ENCODE results near the gene NDUFB6.
A peak's percentile ranks its signal among the peaks of the same experiment; 100 is the strongest.
"Not testable (repeated sequence)": the region's sequence is repeated elsewhere in the genome, so short reads cannot be mapped to it uniquely, and the experiment has no call there.

NDUFB6 gene

DNA sequence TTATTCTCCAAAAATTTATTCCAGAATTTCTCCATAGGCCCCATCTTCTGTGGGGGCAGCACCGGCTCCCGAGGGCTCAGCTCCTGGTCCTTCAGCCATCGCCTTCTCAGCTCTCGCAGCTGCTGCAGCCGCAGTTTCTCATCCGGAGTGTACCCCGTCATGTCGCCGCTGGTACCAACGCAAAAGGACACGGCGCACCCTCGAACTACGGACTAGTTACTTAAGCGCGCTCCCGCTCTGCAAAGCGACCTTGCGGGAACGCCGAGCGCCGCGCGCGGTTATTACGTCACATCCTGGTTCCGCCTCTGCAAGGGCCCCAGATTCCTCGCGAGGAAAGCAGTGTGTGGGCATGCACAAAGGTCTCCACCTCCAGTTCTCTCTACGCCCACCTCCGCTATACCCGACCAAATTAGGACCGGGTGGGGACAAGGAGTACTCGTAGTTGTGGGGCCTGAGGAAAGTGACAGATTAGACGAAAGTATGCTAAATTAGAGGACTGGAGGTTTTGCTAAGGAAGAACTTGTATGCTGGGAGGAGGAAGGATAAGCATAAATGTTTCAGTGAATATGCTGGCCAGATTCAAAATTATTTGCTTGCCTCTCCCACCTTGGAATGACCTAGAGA is at the start of gene NDUFB6:
TSS of gene NDUFB6 (minus strand) at position 260 of the 624 bp plus-strand sequence. CDS start at position 161, 99 bp downstream.
- DNase-seq (ENCODE audit: low spot score) (peak; percentile 76), FAIRE-seq (peak; percentile 67)

DNA sequence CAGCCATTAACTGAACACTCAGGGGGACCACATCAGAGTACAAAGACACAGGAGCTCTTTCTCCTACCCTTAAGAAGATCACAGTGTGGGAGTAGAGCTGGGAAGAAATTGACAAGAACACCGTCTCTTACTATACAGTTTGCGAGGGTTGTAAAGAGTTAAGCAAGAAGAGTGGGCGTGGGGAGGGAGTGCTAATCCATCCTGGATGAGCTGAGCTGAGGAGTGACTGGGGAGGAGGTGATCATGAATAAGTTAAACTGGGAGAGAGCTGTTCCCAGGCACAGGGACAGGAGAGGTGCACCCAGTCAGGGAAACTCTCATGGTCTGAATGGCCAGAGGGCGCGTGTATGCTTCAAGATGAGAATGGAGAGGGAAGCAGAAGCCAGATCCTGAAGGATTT is 45.3 kb upstream of the NDUFB6 start:
- DNase-seq (ENCODE audit: low spot score) (no peak), FAIRE-seq (no peak)

DNA sequence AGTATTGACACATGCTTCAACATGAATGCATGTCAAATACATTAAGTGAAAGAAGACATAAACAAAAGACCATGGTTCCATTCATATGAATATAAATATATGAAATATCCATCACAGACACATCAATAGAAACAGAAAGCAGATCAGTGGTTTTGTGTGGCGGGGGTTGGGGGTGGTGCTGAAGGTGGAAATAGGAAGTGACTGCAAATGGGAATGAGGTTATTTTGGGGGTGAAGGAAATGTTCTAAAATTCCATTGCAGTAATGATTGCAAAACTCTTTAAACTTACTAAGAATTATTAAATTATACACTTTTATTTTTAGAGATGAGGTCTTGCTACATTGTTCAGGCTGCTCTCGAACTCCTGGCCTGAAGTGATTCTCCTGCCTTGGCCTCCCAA is 33.9 kb upstream of the NDUFB6 start:
- no peak for DNase-seq (ENCODE audit: low spot score)
- FAIRE-seq = no peak

DNA sequence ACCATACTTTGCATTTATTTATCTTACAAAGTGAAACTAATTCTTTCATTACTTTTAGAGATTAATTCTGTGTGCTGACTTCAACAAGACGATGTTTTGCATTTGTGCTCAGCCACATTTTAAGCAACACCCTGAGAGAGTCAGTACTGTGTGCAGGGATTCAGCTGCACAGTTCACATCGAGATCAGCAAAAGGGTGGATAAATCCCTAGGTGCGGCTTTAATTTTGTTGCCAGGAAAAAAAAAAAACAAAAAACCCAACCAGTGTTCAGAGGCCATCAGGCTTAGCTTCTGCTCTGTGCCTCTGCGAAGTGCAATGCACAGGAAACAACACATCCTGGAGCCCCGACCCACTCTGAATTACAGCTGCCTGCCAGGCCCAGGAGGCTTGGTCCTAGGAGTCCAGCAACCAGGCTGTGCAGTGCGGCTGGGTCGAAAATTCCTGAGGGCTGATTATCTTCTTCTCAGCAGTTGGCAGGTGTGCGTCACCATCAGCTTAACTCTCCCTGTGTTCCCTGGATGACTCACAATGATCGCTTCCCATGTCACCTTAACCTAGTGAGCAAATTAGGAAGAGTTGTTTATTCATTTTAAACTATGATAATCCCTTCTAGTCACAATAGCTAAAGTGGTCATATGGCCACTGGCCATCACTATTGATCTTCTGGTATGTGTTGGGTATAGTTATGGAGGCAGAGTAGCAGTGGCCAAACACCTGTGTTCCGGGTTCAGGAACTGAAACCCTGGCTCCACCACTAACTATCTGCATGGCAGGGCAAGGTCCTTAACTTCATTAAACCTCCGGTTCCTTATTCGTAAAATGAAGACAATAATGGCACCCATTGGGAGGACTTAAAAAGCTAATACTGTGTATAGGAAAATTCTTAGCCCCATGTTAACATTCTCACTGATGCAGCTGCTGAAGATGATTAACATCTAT is 31.2 kb upstream of the NDUFB6 start:
- FAIRE-seq (peak; percentile 70), DNase-seq (ENCODE audit: low spot score) (peak; percentile 75)

DNA sequence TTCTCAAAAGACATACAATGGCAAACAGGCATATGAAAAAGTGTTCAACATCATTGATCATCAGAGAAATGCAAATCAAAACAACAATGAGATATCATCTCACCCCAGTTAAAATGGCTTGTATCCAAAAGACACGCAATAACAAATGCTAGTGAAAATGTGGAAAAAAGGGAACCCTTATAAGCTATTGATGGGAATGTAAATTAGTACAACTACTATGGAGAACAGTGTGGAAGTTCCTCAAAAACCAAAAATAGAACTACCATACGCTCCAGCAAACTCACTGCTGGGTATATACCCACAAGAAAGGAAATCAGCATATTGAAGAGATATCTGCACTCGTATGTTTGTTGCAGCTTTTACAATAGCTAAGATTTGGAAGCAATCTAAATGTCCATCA is 26.1 kb upstream of the NDUFB6 start:
- not testable (repeated sequence) for DNase-seq (ENCODE audit: low spot score); FAIRE-seq

DNA sequence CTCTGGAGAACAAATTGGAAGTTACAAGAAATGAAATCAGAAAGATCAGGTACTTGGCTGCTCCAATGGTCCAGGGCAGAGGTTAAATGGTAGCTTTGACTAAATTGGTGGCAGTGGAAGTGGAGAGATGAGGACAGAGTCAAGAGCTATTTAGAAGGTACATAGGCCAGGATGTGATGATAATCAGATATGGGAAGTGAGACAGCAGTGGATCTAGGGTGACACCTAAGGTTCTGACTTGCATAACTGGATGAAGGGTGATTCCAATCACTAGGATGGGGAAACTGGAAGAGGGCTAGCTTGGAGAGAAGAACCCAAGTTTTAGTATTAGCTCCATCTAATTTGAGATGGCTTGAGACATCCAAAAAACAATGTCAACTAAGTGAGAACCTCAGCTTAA is 24.0 kb upstream of the NDUFB6 start:
- DNase-seq (ENCODE audit: low spot score) = no peak
- no peak for FAIRE-seq

DNA sequence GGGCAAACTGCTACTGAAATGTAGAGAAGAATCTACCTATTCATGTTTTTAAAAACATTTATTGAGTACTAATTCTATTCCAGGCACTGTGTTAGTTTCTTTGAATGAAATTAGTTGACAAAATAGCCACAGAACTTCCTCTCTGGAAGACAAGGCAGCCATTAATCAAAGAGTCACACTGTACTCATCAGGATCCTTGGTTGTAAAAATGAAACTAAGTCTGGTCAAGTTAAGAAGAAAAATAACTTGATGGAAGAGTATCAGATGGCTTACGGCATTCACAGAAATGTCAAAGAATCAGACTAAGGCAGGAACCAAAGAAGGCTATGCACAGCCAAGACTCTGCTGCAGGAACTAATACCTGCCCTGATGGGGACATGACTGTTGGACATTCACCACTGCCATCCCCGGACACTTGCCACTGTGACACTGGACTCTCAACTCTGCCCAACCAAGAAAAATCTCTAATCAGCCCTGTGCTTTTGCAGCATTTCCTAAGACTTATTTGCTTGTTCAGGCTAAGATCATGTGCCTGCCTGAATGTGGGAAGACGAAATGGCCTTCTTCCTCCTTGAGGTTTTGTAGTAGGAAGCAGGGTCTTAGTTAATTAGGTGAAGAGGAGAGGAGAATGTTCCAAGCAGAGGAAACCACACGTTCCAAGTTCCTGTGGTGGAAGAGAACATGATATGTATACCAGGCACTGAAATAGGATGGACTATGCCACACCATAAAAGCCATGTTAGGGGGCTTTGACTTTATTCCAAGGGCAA is 23.3 kb upstream of the NDUFB6 start:
- no peak for DNase-seq (ENCODE audit: low spot score)
- no peak for FAIRE-seq

DNA sequence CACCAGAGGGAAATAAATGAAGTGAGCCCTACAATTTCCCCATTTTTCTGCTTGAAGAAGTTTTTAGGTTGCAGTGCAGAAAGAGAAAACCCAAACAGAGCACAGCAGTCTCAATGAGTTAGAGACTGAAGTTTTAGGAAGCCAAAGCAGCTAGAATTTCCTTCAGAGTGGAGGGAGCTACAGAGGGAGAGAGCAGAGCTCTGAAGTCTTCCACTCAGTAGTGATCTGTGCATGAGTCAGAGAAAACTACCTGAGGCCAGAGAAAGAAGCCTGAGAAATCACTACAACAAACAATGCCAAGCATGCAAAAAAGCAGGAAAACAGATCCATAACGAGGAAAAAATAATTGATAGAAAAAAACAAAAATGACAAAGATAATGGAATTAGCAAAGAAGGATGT is 17.9 kb upstream of the NDUFB6 start:
- FAIRE-seq = no peak
- DNase-seq (ENCODE audit: low spot score) = no peak

DNA sequence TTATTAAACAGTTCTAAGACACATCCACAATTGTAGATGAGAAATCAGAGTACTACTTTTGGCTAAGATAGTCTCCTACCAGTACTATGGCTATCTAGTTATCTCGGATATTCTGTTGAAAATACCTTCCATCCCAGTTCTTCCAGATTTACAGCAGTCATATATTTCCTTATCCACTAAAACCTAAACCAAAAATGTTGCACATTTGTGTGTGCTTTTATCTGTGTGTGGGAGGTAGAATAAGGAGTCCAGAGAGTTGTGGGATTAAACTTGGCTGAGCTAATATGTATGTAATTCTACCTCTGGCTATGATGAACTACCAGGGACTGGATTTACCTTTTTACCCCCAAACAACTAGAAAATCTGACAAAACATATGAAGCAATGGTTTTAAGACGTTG is 17.5 kb upstream of the NDUFB6 start:
- FAIRE-seq (no peak), DNase-seq (ENCODE audit: low spot score) (no peak)

DNA sequence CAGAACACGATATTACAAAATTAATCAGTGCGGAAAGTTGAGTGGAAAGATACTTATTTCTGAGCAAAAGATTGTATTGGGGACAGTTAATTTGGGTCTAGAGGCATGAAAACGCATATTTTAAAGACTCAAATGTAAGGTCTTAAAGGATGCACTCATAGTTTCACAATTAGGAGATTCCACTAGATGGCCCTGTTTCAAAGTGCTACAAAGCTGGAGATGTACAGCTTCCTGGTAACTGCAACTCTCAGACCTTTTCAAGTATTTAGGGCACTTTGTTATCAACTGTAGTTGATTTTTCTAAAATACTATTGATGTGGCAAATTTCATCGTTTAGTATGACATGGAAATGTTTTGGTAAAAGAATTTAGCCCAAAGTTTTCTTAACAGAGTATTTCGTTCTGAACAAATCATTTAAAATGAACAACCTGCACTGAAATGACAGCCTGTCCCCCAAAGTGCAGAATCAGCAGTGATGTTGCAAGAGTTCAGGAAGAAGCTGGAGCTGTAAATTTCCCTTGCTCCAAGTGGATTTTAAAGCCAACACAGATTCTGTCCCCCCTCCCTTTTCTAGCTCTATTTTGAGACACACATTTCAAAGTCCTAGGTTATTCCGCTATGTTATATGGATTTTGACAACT is 16.2 kb upstream of the NDUFB6 start:
- FAIRE-seq (no peak), DNase-seq (ENCODE audit: low spot score) (peak; percentile 38)

DNA sequence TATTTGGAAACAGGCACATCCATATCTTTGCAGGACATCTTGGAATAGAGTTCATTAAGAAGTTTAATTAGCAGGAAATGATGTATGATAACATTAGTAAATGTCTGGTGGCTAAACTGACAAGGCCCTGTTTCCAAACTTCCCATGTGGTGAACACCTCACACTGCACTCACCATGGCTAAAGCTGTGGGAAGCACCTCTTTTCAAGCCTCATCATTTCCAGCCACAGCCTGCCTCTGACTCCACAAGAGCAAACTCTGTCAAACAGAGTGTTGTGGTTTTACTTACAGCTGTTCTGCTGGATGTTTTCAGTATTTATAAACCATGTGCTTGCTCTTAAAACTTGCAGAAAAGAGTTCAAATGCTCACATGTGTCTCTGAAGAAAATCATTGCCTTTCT is 14.9 kb upstream of the NDUFB6 start:
- DNase-seq (ENCODE audit: low spot score) (no peak), FAIRE-seq (no peak)

DNA sequence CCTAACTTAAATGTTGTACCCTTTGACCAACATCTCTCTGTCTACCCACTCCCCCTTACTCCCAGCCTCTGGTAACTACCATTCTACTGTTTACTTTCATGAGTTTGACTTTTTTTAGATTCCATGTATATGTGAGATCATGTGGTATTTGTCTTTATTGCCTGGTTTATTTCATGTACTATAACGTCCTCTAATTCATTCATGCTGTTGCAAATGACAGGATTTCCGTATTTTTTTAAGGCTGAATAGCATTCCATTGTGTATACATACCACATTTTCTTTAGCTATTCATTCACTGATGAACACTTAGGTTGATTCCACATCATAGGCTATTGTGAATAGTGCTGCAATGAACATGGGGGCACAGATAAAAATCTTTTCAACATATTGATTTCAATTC is 11.8 kb upstream of the NDUFB6 start:
- FAIRE-seq (no peak), DNase-seq (ENCODE audit: low spot score) (no peak)

DNA sequence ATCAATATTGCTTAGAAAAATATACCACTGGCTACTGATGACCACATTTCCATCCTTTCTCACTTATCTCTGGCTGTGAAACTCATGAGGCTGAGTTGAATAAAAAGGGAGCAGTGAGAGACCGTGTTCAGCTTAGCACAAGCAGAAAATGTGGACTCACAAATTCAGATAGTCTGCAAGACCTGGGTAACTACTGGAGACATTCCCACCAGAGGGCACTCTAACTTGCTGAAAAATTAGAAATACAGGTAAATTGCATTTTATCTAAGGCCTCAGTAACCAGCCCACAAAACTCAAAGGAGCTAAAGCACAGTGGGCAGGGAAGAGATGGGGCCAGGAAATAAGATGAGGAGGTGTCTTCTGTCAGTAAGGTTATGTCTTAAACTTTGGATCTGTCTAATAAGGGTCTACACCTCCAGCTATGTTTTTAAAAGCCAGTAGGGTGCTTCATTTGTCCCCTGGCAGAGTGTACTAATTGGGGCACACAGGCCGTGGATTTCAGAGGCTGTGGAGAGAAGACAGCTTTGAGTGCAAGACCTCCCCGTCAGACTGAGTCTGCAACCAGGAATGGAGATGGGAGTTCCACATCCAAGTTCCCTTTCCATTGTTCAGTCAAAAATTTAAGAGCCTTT is 8.7 kb upstream of the NDUFB6 start:
- FAIRE-seq (no peak), DNase-seq (ENCODE audit: low spot score) (peak; percentile 29)

DNA sequence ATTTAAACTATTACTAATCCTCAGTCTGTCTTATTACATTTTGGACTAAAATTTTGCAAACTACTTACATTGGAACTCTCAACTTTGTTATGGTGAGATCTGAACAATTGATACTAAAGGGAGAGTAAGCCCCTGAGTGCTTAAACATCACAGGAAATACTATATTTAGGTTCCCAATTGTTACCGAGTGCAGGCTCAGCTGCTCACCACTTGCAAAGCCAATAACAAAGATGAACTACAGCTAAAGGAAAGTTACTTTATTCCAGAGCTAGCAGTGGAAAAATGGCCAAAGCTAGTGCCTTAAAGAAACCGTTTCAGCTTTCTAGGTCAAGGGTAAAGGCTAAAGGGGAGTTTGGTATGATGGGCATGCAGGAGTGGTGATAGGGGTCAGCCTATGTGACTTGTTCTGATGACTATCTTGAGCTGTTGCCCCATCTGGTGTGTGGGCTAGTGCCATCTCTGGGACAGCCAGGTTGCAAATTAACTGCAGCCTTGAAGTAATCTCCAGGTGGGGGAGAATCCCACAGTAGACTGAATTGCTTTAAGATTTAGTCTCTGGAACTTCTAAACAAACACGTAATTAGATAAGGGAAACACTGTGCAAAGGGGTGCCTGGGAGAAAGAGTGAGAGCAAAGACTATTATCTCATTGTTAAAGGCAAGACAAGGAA is 7.8 kb upstream of the NDUFB6 start:
- FAIRE-seq (no peak), DNase-seq (ENCODE audit: low spot score) (peak; percentile 7)

DNA sequence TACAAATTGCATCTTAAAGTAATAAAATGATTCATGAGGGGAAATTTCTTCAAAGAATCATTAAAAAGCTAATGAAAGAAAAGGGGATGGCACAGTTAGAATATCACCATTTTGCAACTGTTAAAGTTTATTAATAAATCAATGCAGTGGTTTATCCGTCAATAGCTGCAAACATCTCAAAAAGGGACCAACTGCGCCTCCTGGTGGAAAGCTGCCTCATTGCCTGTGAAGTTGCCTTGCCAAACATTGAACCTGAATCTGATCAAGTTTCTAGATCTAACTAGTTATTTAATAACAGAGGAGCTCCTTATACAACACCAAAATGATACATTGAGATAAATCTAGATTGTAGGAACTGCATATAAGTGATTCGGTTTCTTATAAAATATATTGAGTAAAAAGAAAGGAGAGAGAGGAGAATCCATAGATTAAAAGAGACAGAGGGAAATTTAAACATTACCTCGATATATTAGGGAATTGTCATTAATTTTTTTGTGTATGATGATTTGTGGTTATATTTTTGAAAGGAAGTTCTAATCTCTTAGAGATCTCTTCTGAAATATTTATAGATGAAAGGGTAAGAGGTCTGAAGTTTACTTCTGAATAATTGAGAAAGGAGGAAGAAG is 6.9 kb upstream of the NDUFB6 start:
- no peak for DNase-seq (ENCODE audit: low spot score)
- peak; percentile 23 for FAIRE-seq

DNA sequence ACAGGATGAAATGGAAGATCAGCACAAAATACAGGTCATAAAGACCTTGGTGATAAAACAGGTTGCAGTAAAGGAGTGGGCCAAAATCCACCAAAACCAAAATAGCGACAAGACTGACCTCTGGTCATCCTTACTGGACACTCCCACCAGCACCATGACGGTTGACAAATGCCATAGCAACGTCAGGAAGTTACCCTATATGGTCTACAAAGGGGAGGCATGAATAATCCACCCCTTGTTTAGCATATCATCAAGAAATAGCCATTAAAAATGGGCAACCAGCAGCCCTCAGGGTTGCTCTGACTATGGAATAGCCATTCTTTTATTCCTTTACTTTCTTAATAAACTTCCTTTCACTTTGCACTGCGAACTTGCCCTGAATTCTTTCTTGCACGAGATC is 6.0 kb upstream of the NDUFB6 start:
- FAIRE-seq = no peak

DNA sequence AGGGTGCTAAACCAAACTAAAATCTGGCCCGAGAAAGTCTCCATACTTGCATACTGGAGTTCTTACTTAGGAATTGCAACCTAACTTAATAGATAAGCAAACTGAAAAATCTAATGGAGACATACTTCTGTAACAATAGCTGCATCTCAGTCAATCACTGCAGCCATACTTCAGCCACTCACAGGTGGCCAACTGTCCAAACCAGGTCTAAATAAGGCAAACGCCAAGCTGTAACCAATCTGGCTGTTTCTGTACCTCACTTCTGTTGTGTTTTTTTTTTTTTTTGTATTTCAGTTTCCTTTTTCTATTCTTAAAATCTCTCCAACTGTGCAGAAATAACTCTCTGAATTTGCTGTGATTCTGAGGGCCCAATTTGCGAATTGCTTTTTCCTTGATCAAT is 4.4 kb upstream of the NDUFB6 start:
- no peak for FAIRE-seq
- no peak for DNase-seq (ENCODE audit: low spot score)

More for the DNA sequence above, 6.0 kb upstream of the NDUFB6 start:
- no peak for DNase-seq (ENCODE audit: low spot score)

DNA sequence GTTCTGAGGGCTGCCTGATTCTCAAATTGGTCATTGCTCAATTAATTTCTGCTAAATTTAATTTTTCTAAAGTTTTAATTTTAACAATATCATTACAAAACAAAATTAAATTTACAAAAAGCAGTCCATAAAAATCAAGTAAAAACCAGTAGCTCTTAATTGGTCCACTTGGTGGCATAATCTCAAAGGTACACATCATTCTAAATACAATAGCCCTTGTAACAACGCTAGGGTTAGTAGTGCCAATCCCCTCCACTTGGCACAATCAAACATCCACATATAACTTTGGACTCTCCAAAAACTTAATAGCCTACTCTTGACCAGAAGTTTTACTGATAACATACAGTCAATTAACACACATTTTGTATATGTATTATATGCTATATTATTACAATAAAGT is 1.9 kb upstream of the NDUFB6 start:
- FAIRE-seq (no peak), DNase-seq (ENCODE audit: low spot score) (no peak)

DNA sequence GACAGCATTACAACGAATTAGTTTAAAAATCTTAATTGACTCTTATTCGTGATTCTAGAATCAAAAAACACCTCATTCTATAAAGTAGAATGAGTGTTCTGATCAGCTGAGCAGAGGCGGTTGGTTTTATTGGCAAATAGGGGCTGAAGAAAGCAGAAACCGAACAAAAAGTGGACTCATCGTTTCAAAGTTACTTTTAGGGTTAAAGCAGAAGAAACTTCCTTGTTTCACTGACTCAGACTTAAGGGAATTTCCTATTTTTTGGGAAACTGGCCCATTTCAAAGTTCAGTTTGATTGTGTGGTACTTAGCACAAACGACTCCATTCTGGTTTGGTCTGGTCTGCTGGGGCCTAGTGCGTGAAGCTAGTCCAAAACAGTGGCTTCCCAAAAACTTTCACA is 862 bp upstream of the NDUFB6 start:
- DNase-seq (ENCODE audit: low spot score) = no peak
- no peak for FAIRE-seq
